Stimulated activated CD4-positive, alpha-beta T cell treated with anti-CD3 and anti-CD28 coated beads, Interleukin-15, amount 100 ng/mL, for 48 hours (primary cell): ENCODE results near the gene CCSAP.
A peak's percentile ranks its signal among the peaks of the same experiment; 100 is the strongest.
"Not testable (repeated sequence)": the region's sequence is repeated elsewhere in the genome, so short reads cannot be mapped to it uniquely, and the experiment has no call there.

Experiments used
- DNase-seq, 2 donors: peaks; one replicate each; pipeline ENCODE4 v3.0.0-alpha.2; 2020; ENCODE audit warnings: low read depth in 2 of 2

CCSAP gene, protein sequence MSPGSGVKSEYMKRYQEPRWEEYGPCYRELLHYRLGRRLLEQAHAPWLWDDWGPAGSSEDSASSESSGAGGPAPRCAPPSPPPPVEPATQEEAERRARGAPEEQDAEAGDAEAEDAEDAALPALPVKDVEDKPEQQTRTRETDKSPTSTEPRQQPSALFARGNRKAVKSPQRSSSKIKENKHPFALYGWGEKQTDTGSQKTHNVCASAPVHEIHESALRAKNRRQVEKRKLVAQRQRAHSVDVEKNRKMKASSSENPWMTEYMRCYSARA

DNA sequence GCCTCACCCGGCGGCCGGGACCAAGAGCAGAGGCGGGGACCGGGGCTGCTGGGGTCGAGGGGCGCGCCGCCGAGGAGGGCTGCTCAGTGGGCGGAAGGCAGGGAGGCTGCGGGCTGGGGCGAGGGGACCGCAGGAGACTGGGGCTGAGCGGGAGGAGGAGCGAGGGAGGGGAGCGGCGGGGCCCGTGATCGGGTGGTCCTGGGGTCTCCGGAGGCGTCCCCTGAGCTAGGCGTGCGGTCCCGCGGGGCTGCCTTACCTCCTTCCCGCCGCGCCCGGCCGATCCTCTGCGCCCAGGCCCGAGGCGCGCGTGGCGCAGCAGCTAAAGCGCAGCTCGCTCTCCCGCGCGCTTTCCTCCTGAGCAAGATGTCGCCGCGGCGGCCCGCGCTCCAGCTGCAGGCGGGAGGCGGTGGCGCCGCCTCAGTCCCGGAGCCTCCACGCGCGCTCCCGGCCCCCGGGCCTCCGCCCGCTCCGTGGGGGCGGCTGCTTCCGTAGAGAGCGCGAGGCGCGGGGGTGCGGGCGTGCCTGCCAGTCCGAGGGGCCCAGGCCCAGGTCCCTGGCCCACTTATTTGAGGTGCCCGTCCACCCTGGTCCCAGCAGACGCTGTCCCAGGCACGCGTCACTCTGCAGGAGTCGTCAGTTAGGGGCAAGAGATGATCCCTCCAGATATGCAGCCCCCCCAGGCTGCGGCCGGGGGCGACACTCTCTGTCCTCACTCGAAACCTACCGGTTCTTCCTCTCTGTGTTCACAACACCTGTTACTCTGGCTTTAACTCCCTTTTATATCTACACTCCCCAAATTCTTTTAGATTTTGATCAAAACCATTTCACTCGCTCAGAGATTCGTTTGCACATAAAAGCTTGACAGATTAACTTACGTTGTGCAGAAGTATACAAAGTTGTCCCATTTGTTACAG is at the start of gene CCSAP:
Gene CCSAP, minus strand, starts transcription at position 392 of the 914 bp plus-strand sequence. CDS start 582 bp downstream, outside the sequence.
- peak in 1 of 2 donors; percentile 28 for DNase-seq

DNA sequence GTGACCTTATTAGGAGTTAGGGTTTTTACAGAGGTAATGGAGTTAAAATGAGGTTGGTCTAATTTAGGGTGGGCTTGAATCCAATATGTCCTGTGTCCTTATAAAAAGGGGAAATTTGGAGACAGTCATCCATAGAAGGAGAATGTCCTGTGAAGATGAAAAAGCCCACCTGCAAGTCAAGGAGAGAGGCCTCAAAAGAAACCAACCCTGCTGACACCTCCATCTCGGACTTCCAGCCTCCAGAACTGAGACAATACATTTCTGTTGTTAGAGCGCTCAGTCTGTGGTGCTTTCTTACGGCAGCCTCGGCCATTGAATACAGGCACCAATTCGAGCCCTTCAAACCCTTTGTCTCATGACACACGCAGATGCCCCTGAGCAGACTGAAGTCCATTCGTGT is 47.3 kb upstream of the CCSAP start:
- DNase-seq, result no peak

DNA sequence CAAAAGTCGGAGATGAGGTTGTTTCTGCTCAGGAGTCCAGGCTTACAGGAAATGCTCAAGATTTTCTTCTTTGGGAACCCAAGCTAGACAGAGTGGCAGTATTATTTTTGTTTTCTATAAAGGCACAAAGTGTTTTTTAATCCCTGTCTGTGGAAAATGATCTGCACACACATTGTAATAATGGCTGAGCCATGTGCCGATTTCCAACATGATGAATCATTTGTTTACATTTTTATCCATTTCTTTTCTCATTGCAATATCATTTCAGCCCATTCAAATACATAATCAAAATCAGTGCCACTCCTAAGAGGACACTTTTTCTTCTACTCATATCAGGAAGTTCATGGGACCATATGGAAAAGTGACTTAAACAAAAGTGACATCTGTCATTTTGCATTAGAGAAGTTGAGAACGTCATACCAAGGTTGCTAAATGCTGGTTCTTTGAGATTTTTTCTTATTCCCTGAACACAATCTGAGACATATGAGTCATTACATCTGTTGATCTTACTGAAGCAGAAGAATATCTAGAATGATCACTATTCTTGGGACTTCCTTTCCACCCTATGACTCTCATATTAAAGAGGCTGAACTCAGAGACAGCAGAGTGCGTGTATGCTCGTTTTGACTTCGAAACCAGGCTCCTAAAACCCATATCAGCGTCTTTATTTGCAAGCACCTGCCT is 46.2 kb upstream of the CCSAP start:
- DNase-seq, result no peak

DNA sequence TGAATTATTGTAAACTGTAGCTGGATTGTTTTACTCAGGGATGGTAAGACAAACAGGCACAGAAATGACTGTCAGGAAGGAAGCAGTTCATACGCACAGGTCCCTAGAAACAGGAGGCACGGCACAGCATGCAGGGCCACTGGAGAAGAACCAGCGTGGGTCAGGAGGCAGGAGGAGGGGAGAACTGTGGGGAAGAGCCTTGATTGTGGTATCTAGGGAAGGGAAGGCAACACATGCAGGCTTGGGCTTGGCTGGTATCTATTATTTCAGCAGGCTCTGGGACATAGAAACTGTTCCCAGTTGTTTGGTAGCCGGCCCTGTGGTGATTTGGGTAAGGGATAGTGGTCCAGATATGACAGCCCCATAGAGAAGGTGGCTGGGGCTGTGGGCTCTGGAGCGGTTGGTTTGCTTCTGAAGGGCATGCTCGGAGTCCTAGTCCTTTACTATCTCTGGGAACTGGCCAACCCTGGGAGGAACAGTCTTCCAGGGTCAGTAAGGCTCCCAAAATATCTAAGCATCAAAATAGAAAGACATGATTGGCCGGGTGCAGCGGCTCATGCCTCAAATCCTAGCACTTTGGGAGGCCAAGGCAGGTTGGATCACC is 43.1 kb upstream of the CCSAP start:
- DNase-seq, result no peak

DNA sequence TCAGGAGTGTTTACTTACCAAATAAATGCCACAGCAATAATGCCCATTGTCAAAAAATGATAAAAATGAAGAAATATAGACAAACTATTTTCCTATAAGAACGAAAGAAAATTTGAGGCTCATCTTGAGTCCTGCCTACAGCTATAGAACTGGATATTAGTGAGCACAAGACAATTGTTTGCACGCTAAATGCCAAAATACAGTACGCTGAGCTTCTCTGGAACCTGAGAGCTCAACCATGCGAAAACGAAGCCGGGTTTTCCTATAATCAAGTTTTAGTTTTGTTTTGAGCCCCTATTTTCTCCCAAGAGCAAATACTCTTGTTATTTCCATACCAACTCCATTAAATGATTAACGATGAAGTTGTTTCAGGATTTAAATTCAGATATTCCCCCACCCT is 42.0 kb upstream of the CCSAP start:
- no peak for DNase-seq

DNA sequence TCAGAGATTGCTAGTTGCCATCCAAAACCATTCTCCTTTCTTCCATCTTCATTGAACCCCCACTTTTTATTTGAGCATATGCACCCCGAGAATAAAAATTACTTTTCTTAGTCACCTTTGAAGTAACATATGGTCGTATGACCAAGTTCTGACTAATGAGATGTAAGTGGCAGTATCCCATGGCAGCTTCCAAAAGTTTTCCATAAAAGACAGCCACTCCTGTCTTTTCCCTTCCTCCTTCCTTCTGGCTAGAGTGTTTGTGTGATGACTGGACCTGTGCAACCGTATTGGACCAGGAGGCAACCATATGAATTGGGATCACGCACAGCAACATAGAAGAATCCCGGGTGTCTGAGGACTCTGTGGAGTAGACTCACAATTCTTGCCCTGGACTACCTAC is 41.1 kb upstream of the CCSAP start:
- no peak for DNase-seq

DNA sequence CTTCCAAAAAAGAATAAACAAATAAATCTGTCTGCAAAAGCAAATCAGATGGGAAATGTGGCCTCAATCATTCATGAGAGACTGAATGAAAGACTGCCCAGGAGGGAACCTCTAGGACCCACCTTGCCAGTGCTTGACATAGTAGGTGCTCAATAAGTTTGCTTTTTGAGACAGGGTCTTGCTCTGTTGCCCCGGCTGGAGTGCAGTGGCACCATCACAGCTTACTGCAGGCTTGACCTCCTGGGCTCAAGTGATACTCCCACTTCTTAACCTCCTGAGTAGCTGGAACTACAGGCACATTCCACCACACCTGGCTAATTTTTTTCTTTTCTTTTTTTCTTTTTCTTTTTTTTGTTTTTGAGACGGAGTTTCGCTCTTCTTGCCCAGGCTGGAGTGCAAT is 40.3 kb upstream of the CCSAP start:
- DNase-seq, result no peak

DNA sequence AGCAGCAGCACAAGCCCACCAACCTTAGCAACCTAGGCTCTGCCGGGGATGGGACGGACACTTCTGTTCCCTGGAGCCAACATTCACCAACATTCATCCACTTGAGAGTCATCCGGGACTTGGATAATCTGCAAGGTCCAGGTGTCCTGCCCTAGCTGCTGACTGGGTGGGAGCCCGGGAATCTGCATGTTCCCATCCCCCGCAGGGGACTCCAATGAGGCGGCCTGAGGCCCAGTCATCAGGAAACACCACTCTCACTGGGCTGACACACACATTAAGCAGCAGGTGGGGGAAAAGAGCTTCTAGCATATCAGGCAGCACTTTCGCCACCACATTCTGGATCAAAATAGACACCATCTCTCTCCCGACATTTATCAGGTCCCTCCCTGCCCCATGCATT is 38.4 kb upstream of the CCSAP start:
- no peak for DNase-seq

DNA sequence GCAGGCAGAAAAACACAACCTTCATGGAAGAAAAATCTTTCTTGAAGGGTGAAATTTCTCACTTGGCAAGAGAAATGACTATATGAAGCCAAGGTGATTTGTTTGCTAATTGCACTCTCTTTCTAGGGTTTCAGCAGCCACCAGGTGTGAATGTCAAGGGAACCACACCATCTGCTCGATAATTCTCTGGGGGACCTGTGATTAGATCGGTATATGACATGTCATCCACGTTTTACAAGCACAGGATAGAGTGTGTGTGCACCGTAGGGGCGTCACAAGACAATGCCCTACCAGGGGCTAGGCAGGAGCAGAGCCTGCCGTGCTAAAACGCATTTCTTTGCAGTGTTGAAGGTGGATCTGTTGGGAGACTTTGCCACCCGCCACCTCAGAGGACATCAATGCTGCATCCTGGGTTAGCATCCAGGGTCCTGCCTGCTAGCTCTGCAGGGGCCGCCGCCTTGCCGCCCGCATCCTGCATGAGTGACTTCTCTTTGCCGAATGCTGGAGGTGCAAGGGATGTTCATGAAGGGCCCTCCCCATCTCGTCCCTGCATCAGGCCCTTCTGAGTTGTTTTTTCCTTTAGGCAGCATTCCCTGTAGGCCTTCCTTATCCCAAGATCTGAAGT is 37.8 kb upstream of the CCSAP start:
- DNase-seq, result no peak

DNA sequence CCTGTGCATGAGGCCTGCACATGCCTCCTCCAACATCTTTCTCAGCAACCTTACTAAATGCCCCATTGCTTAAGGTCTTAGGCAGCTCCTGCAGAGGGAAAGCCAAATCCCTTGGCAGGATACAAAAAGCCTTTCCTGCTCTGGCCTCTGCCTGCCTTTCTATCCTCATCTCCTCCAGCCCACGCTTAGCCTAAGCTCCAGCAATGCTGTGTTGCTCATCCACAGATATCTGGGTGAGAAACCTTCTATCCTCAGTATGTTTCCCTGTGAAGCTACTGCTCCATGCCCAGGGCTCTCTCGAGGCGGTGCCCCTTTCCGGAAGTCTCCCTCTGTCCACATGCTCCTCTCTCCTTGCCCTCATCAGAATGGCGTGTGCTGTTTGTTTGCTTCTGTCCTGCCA is 37.0 kb upstream of the CCSAP start:
- no peak for DNase-seq

DNA sequence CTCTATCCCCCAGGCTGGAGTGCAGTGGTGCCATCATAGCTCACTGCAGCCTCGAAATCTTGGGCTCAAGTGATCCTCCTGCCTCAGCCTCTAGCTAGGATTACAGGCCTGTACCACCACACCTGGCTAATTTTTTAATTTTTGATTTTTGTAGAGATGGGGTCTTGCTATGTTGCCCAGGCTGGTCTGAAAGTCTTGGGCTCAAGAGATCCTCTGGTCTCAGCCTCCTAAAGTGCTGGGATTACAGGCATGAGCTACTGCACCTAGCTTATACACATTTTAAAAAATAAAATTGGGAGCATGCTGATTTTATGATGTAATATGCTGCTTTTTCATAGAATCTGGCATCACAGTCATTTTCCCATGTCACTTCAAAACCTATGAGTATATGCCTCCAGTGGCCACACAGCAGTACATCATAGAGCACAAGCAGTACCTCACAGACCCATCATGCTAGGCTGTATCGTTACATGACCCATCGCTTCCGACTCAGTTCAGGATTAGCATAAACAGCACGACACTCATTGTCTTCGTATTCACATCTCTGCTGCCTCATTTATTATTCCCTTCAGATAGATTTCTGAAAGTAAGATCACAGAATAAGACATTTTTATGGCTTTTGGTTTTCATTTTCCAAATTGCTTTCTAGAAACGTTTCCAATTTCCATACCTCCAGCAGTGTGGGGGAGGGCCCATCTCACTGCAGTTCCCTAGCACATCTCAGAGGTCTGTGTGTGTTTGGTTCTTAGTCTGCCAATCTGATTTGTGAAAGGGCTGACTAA is 35.9 kb upstream of the CCSAP start:
- DNase-seq, result no peak

DNA sequence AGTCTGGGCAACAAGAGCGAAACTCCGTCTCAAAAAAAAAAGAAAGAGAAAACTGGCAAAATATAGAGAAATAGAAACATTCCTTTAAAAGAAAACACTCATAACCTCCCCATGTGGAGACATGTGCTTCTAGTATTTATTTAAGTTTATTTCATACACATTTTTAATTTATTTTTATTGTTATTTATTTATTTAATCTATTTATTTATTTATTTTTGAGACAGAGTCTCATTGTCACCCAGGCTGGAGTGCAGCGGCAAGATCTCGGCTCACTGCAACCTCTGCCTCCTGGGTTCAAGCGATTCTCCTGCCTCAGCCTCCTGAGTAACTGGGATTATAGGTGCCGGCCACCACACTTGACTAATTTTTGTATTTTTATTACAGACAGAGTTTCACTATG is 35.2 kb upstream of the CCSAP start:
- not testable (repeated sequence) for DNase-seq

DNA sequence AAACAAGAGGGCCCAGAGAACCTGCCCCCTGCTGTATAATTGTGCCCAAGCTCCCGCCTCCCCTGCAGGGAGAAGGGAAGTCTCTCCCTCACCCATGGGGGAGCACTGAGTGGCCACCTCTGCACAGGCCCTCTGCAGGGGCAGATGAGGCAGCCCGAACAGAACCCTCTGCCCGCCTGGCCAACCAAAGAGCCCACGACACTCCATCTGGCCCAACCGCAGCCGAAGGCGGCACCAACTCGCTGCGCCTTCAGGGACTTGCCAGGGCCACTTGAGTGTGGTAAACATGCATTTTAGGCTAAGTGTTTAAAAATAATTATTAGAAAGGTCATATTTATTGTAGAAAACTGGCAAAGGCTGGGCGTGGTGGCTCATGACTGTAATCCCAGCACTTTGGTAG is 34.6 kb upstream of the CCSAP start:
- DNase-seq, result no peak

DNA sequence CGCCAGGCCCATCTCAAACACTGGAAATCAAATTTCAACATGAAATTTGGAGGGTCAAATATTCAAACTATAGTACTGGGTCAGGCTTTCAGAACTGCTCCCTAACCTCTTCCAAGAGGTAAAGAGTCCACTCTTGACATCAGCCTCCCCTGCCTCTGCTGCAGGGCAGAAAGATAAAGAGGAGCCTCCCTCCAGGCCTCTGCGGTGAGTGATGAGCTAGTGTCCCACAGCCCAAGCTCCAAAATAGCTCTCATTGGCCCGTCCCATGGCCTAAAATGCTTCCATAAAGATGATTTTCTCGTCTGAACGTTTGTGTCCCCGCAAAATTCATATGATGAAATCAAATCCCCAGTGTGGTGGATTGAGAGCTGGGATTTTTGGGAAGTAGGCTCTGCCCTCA is 33.7 kb upstream of the CCSAP start:
- DNase-seq, result no peak

DNA sequence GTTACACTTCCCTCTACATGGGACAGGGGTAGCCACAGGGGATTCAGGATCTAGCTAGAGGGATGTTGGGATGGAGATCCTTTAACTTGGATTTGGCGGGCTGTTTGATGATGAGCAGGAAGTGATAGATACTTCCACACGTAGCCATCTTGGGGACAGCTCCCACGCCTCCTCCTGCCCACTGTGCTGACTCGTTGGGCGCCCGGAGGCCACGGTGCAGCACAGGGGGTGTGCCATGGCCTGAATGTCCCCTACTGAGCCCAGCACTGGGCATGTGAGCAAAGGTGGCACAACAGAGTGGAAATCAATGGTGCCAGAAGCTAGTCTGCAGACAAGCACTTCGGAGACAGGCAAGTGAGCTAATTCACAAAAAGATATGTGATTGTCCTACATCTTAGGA is 31.6 kb upstream of the CCSAP start:
- DNase-seq, result no peak

DNA sequence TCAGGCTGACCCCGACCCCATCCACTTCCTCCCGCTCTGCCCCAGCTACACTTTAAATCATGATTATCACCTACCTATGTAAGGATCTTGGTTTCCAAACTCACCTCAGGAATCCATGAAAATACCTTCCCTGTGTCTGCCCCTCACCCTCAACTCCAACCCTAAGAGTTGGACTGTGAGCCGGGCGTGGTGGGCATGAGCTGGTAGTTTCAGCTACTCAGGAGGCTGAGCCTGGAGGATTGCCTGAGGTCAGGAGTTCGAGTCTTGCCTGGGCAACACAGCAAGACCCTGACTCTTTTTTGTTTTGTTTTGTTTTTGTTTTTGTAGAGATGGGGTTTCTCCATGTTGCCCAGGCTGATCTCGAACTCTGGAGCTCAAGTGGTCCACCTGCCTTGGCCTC is 30.5 kb upstream of the CCSAP start:
- DNase-seq, result no peak

DNA sequence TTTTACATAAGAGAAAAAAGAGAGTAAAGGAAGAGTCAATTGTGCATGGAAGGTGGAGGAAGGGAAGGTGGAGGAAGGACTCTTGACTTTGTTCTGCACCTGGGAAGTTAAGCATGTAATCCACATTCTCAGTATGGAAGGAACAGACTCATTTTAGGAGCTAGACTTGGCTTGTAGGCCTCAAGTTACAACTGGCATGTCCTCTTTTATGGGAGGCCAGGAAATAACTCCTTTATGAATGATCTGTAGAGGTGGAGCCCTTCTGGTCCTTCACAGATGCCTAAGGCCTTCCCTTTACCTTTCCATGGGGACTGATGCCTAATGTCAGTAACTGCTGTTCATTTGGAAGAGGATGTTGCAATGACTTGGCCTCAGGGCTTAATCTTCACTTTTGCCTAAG is 29.4 kb upstream of the CCSAP start:
- no peak for DNase-seq

DNA sequence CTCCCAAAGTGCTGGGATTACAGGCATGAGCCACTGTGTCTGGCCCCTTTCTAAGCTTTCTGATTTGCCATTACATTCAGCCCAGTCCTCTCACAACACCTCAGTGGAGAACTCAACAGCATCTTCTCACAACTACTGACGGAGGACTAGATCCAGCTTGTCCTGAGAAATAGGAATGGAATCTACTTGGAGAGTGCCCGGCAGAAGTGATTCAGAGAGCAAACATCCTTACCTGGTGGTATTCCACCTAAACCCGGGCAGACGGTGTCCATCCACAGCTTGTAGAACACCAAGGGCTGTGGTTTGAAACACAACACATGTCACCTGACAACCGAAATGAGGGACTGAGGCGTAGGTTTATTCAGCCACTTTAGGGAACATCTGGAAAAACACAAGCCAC is 28.8 kb upstream of the CCSAP start:
- no peak for DNase-seq

DNA sequence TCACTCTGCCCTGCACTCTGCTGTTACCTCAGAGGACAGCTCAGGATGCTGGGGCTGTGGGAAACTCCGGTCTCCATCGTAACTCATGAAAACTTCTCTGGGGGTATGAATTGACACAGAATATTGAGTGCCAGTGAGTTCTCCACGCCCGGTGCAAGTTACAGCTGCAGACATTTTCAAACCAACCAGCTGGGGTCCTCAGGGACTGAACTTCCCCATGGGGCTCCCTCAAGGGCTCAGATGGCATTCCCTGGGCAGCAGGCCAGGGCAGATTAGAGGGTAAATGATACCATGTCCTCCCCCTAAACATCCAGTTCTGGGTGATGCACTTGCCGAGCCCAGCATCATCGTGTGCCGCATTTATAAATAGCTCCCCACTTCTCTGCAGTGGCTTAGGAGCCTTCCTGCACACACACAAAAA is 27.8 kb upstream of the CCSAP start:
- no peak for DNase-seq

DNA sequence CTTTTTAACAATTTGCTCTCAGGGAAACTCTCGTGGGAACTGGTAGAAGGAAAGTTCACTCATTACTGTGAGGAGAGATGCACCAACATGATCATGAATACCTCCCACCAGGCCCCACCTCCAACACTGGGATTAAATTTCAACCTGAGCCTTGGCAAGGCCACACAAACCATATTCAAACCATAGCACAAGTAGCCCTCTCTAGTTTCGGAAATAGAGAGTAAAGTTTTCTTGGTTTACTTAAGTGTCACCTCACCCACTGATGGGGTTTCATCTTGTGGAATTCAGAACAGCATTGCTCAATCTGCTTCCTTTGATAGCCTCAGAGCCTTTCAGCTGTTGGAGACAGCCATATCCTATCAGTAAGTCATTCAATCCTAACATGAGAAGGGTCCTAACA is 25.5 kb upstream of the CCSAP start:
- no peak for DNase-seq

DNA sequence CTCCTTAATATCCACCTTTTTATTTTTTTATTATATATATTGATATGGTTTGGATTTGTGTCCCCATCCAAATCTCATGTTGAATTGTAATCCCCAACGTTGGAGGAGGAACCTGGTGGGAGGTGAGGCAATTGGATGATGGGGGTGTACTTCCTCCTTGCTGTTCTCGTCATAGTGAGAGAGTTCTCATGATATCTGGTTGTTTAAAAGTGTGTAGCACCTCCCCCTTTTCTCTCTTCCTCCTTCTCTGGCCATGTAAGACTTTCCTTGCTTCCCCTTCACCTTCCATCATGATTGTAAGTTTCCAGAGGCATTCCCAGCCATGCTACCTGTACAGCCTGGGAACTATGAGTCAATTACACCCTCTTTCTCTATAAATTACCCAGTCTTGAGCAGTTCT is 22.7 kb upstream of the CCSAP start:
- DNase-seq, result no peak
